Measurements from ENCODE around the gene OR6C65. TPM values are rescaled to one million over a fixed set of nuclear protein-coding genes. Genes with fewer than 3 reads are reported as not detected.
"Not testable (repeated sequence)": the region's sequence is repeated elsewhere in the genome, so short reads cannot be mapped to it uniquely, and the experiment has no call there.

OR6C65 gene
- total RNA-seq, 1 donor from 2014 or later: not detected

DNA sequence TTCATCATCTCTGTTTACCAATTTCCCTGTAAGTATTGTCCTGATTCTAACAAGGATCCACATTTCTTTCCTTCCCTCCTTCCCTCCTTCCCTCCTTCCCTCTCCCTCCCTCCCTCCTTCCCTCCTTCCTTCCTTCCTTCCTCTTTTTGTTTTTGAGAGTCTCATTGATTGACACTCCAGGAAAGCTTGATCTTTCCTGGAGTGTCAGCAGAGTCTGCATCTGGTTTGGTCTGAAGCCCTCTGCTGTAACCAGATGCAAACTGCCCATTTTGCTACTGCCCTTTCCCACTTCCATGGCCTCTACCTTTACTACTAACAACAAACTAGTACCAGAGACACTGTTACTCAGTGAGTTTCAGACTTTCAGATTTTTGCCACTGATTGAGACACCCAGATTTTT, 14.4 kb upstream of the OR6C65 start:
- DNase-seq (ENCODE audit: low spot score): no peak
- H3K4me1 Mint-ChIP-seq (ENCODE audit: unreplicated experiment): peaks cover 13% of the 10 kb centered on the region
- H3K4me3 Mint-ChIP-seq (ENCODE audit: unreplicated experiment): no peak overlapping the region
- TF ChIP-seq, protein P1, sequence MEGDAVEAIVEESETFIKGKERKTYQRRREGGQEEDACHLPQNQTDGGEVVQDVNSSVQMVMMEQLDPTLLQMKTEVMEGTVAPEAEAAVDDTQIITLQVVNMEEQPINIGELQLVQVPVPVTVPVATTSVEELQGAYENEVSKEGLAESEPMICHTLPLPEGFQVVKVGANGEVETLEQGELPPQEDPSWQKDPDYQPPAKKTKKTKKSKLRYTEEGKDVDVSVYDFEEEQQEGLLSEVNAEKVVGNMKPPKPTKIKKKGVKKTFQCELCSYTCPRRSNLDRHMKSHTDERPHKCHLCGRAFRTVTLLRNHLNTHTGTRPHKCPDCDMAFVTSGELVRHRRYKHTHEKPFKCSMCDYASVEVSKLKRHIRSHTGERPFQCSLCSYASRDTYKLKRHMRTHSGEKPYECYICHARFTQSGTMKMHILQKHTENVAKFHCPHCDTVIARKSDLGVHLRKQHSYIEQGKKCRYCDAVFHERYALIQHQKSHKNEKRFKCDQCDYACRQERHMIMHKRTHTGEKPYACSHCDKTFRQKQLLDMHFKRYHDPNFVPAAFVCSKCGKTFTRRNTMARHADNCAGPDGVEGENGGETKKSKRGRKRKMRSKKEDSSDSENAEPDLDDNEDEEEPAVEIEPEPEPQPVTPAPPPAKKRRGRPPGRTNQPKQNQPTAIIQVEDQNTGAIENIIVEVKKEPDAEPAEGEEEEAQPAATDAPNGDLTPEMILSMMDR (IDR thresholded peaks at IDR 0.05; ENCODE audit: unreplicated experiment): no peak
- H3K27me3 Mint-ChIP-seq (ENCODE audit: unreplicated experiment): no peaks in the 10 kb centered on the region
- H3K36me3 Mint-ChIP-seq (ENCODE audit: low read depth, unreplicated experiment): no peaks in the 10 kb centered on the region
- H3K27ac Mint-ChIP-seq (ENCODE audit: unreplicated experiment): peak overlapping the region; percentile 62
- H3K9me3 Mint-ChIP-seq (ENCODE audit: unreplicated experiment): no peaks in the 10 kb centered on the region

DNA sequence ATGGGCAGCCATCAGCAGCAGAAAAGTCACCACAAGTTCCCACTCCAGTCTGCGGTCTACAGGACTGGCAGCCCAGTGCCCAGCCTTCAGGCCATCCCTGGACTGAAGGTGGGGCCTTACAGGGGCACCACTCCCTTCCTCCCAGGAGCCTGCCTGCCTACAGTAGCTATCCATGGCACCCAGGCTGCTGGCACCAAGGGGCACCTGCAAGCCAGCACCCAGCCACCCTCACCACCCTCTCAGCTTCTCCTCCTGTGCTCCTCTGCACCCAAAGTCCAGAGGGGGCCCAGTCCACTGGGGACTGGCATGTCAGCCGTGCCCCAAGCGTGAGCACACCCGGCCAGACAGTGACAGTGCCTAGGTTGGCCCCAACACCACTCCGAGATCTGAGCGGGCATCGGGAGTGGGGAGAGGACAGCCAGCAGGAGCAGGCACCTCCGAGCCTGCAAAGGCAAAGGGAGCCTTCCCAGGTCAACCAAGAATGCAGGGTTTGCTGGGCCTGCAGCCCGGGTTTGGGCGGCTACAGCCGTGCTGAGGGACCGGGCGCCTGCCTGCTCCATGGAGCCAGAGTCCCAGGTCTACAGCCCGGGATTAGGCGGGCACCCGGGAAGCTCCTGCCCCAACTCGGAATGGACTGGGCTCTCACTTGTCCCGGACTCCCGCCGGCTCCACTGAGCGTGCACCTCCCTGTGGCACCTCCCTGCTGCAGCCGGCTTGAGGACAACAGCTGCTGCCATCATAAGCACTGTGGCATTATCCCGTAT, 8.1 kb upstream of the OR6C65 start:
- Mint-ChIP-seq H3K27me3 (ENCODE audit: unreplicated experiment) (peaks cover 2% of the 10 kb centered on the region), H3K4me3 (ENCODE audit: unreplicated experiment) (no peak overlapping the region), H3K27ac (ENCODE audit: unreplicated experiment) (no peak overlapping the region), H3K4me1 (ENCODE audit: unreplicated experiment) (no peaks in the 10 kb centered on the region), H3K36me3 (ENCODE audit: low read depth, unreplicated experiment) (no peaks in the 10 kb centered on the region), H3K9me3 (ENCODE audit: unreplicated experiment) (no peaks in the 10 kb centered on the region)
- DNase-seq (ENCODE audit: low spot score): no peak
- TF ChIP-seq, protein P1 (IDR thresholded peaks at IDR 0.05; ENCODE audit: unreplicated experiment): no peak

DNA sequence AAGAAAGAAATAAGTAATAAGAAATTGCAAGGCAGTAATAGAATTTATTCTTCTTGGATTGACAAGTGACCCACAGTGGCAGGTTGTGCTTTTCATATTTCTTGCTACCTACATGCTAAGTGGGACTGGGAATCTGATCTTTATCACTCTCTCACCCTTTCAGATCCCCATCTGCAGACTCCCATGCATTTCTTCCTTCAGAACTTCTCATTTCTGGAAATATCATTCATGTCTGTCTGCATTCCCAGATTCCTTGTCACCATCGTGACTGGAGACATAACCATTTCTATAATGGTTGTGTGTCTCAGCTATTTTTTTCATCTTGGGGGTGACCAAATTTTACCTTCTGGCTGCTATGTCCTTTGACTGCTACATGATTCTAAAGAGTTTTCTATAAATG, 4.0 kb upstream of the OR6C65 start:
- peaks cover 2% of the 10 kb centered on the region for H3K27me3 Mint-ChIP-seq (ENCODE audit: unreplicated experiment)
- TF ChIP-seq, protein P1 (IDR thresholded peaks at IDR 0.05; ENCODE audit: unreplicated experiment): no peak
- H3K9me3 Mint-ChIP-seq (ENCODE audit: unreplicated experiment): no peaks in the 10 kb centered on the region
- DNase-seq (ENCODE audit: low spot score): no peak
- no peaks in the 10 kb centered on the region for H3K36me3 Mint-ChIP-seq (ENCODE audit: low read depth, unreplicated experiment)
- H3K4me1 Mint-ChIP-seq (ENCODE audit: unreplicated experiment): no peaks in the 10 kb centered on the region
- no peak overlapping the region for H3K4me3 Mint-ChIP-seq (ENCODE audit: unreplicated experiment)
- no peak overlapping the region for H3K27ac Mint-ChIP-seq (ENCODE audit: unreplicated experiment)

DNA sequence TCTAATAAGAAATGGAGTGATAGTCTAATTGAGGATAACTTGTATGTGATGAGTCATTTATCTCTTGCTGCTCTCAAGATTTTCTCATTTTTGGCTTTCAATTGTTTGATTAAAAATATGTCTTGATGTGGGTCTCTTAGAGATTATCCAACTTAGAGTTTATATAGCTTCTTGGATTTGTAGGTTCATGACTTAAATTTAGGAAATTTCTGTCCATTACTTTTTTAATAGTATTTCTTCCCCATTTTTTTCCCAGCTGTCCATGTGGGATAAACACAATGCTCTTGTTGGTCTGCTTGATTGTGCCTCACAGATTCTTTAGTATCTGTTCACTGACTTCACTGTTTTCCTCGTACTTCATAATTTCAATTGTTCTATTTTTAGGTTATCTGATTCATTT, 7.5 kb downstream of the OR6C65 start:
- no peak for DNase-seq (ENCODE audit: low spot score)
- no peak overlapping the region for H3K27ac Mint-ChIP-seq (ENCODE audit: unreplicated experiment)
- no peaks in the 10 kb centered on the region for H3K36me3 Mint-ChIP-seq (ENCODE audit: low read depth, unreplicated experiment)
- TF ChIP-seq, protein P1 (IDR thresholded peaks at IDR 0.05; ENCODE audit: unreplicated experiment): no peak
- no peaks in the 10 kb centered on the region for H3K27me3 Mint-ChIP-seq (ENCODE audit: unreplicated experiment)
- H3K4me3 Mint-ChIP-seq (ENCODE audit: unreplicated experiment): no peak overlapping the region
- H3K4me1 Mint-ChIP-seq (ENCODE audit: unreplicated experiment): no peaks in the 10 kb centered on the region
- H3K9me3 Mint-ChIP-seq (ENCODE audit: unreplicated experiment): no peaks in the 10 kb centered on the region

DNA sequence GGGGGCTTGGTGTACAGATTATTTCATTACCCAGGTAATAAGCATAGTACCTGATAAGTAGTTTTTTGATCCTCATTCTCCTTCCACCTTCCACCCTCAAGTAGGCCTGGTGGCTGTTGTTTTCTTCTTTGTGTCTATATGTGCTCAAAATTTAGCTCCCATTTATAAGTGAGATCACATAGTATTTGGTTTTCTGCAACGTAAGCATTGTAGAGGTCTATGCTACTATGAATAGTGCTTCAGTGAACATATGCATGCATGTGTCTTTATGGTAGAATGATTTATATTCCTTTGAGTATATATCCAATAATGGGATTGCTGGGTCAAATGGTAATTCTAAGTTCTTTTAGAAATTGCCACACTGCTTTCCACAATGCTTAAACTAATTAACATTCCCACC, 8.8 kb downstream of the OR6C65 start:
- H3K9me3 Mint-ChIP-seq (ENCODE audit: unreplicated experiment); H3K27ac Mint-ChIP-seq (ENCODE audit: unreplicated experiment); DNase-seq (ENCODE audit: low spot score); H3K4me1 Mint-ChIP-seq (ENCODE audit: unreplicated experiment); H3K27me3 Mint-ChIP-seq (ENCODE audit: unreplicated experiment); H3K4me3 Mint-ChIP-seq (ENCODE audit: unreplicated experiment); H3K36me3 Mint-ChIP-seq (ENCODE audit: low read depth, unreplicated experiment): not testable (repeated sequence)

DNA sequence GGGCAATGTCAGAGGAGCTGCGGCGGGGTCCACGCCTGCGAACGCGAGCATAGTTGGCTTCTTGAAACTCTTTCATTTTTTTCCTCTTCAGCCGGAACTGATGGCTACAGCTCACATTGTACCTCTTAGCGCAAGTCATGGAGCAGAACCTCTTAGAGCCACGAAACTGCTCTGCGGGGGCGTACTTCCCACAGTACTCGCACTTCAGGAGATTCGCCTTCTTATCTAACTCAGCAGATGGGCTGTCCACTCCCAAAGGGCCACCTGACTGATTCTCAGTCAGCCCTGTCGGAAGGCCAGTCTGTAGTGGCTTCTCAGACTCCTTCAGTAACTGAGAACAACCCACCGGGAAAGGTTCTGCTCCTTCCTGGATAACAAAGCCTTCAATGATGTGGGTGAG, 11.8 kb downstream of the OR6C65 start:
- H3K9me3 Mint-ChIP-seq (ENCODE audit: unreplicated experiment); DNase-seq (ENCODE audit: low spot score); H3K4me1 Mint-ChIP-seq (ENCODE audit: unreplicated experiment); H3K27me3 Mint-ChIP-seq (ENCODE audit: unreplicated experiment); H3K27ac Mint-ChIP-seq (ENCODE audit: unreplicated experiment); H3K36me3 Mint-ChIP-seq (ENCODE audit: low read depth, unreplicated experiment); H3K4me3 Mint-ChIP-seq (ENCODE audit: unreplicated experiment): not testable (repeated sequence)

DNA sequence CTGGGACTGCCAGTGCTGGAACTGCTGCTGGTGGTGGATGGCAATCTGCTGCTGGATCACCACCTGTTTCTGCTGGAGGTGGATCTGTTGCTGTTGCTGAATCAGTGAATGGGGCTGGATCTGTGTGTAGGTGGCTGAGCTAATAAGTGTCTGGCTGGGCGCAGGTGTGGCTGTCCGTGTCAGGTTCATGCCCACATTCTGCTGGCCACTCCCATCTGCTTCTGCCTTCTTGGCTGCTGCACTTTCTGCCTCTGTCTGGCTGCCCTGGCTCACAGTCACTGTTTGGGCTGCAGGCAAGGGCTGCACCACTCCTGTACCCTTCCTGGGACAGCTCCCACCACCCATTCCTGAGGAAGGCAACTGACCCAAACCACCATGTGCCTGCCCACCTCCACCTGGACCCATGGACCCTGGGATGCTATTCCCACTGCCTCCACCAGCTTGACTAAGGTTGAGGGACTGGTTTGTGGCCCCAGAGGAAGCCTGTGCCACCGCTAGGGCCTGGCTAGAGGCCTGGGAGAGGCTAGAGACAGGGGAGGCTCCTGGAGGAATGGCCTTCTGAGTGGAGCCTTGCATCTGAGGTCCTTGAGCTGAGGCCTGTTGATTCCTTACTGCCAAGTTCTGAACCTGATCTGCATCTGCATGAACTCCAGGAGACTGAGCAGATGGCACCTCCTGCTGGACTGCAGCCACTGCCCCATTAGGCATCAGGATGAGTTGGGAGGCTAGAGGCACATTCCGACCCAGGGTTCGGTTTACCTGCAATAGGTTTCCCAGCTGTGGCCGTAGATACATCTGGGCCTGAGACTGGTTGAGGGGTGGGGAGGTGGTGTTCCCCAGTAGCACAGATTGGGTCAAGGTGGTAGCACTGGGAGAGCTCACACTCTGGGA, 13.4 kb downstream of the OR6C65 start:
- H3K4me1 Mint-ChIP-seq (ENCODE audit: unreplicated experiment); H3K27ac Mint-ChIP-seq (ENCODE audit: unreplicated experiment); H3K27me3 Mint-ChIP-seq (ENCODE audit: unreplicated experiment); H3K36me3 Mint-ChIP-seq (ENCODE audit: low read depth, unreplicated experiment); H3K4me3 Mint-ChIP-seq (ENCODE audit: unreplicated experiment); H3K9me3 Mint-ChIP-seq (ENCODE audit: unreplicated experiment); DNase-seq (ENCODE audit: low spot score): not testable (repeated sequence)

DNA sequence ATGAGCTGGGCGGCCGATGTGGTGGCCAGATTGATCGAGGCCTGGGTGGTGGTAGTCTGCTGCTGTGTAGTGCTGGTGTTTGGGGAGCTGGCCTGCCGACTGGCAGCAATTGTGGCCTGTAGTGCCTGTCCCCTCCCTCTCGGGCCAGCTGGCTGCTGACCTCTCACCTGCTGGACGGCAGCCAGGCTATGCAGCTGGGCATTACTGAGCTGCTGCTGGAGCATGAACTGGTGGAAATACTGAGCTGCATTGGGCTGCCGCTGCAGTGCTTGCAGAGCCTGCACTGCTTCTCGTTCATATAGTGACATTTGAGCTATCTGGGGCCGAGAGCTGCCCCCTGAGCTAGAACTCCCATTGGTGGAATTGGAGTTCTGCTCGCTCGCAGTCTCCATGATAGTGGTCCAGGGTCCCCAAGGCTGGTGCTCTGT, 14.1 kb downstream of the OR6C65 start:
- not testable (repeated sequence) for DNase-seq (ENCODE audit: low spot score); H3K27ac Mint-ChIP-seq (ENCODE audit: unreplicated experiment)

More for the DNA sequence above, 14.1 kb downstream of the OR6C65 start:
- H3K4me3 Mint-ChIP-seq (ENCODE audit: unreplicated experiment); H3K4me1 Mint-ChIP-seq (ENCODE audit: unreplicated experiment); H3K27me3 Mint-ChIP-seq (ENCODE audit: unreplicated experiment); H3K36me3 Mint-ChIP-seq (ENCODE audit: low read depth, unreplicated experiment); H3K9me3 Mint-ChIP-seq (ENCODE audit: unreplicated experiment): not testable (repeated sequence)

Measured in endothelial cell (in vitro differentiated cells).